NK-92 (cell line): ENCODE results near the gene RAPGEF2.

ENCODE experiments used
- DNase-seq: peaks from one replicate; lab custom pipeline; 2025; ENCODE audit not compliant: unreplicated experiment; lab: John Stamatoyannopoulos, UW

Gene RAPGEF2

DNA sequence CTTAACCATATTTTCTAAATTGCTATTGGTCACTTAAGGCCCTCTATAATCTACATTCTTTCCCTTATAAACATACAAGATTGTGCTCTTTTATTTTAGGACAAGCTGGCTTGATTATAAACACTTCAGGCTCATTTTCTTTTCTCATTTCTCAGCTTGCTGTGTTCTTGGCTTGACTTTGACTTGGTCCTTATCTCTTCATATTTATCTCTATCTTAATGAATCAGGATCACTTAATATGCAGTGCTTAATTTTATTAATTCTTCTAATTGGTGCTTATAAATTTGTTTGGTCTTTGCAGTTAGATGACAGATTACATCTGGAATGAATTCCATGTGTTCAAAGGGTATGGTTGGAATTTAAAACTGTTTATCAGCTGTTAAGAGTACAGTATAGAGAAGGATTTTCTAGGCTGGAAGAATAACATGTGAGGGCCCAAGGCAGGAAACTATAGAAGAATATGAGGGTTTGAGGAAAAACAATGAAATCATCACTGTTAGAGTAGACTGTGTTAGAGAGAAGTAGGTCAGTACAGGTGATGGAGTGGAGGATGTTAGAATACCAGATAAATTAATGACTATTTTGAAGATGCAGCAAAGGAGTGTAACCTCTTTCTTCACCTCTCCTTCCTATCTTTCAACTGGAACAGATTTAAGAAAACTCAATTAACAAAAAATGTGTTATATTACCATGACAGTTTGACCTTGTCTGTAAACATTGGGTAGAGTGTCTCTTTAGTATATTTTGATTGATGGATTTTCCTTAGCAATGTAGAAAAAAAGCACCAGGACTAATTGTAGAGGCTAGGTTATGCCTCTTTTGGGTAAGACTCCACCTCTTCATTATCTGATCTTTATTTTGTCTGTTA is 169.6 kb downstream of the RAPGEF2 start:
- DNase-seq: no peak

DNA sequence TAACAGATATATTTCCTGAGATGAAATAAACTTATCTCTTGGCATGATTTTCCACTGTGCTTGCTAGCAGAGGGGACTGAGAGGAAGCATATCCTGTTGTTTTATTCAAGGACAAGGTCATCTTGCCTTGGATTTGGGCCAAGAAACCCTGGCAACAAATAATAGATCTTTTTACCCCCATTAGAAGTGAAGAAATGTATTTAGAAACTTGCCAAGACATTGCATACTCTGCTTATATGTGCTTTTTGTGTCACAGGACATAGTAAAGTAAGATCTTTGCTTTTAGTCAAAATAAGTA is 170.2 kb downstream of the RAPGEF2 start:
- no peak for DNase-seq

DNA sequence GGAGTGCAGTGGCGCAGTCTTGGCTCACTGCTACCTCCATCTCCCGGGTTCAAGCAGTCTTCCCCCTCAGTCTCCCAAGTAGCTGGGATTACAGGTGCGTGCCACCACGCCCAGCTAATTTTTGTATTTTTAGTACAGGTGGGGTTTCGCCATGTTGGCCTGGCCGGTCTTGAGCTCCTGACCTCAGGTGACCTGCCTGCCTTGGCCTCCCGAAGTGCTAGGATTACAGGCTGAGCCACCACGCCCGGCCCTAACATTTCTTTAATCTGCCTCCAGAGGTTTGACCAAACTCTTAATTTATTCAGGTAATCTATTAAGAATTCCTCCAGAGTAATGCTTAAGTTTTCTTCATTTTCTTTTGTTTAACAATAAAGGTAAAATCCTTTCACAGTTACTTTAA is 171.0 kb downstream of the RAPGEF2 start:
- no peak for DNase-seq

DNA sequence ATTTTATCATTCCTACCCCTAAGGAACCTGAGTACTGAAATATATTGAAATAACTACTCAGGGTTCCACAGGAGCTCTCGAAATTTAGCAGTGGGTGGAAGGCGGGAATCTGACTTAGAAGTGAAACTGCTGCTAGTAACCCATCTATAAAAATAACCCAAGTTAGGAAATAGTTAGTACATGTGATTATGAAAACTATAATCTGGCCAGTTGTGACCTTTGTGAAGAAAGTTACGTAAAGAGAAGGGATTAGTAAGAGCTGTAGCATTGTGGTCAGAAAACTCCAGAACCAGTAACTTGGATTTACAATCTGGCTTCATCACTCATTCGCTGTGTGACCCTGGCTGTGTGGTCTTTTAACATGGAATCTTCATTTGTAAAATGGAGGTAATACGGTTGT is 175.5 kb downstream of the RAPGEF2 start:
- no peak for DNase-seq

DNA sequence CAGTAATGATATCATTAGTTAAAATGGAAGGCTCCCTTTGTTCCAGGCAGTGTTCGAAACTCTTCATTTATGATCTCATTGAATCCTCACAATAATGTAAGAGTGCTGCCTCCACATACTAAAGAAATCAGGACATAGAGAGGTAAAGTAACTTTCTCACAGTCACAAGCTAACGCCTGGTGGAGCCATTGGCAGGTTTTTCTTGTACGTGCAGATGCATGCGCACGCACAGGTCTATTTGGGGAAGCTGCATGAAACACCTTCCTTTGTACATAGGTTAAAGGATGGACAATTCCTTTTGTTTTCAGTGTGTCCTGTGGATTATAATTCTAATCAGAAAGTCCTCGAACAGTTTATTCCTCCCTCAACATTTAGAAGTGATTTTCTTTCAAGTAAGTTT is 176.2 kb downstream of the RAPGEF2 start:
- DNase-seq: no peak

DNA sequence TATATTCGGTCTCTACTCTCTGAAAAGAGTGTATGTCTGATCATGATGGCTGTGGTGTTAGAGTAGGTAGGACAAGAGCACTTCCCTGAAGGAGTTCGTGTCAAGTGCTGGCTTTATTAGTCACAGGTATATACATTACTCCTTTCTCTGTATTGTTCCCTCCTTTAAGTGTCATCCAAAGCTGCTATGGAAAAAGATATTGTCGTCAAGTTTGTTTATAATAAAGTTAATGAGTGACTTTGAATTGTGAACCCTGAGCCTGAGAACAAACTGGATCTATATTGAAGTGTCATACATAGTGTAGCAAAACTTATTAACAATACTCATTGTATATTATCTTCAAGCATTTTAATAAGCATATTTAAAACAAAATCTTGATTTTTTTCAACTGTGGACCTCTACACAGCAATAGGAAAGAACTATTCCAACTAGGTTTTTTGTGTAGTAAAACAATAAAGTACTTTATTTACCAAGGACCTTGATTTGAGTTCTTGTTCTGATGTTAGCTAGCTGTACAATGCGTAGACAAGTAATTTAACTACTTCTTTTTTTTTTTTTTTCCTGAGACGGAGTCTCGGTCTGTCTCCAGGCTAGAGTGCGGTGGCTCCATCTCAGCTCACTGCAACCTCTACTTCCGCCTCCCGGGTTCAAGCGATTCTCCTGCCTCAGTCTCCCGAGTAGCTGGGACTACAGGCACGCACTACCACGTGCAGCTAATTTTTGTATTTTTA is 177.7 kb downstream of the RAPGEF2 start:
- DNase-seq: no peak

DNA sequence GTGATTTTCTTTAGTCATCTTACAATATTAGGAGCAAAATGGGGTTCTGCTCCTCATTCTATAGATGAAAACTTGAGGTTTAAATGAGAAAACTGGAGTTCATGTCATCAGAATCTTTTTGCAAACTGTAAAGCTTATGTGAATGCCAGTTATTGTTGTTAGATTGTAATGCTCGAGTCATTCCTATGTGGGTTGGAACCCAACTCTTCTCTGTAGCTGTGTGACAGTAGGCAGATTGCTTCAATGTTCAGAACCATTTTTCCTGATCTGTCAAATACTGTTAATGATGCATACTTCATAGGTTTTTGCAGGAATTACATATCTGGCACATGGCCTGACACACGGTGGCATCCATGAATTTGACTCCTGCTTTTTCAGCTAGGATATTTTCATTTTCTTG is 178.9 kb downstream of the RAPGEF2 start:
- DNase-seq: no peak

DNA sequence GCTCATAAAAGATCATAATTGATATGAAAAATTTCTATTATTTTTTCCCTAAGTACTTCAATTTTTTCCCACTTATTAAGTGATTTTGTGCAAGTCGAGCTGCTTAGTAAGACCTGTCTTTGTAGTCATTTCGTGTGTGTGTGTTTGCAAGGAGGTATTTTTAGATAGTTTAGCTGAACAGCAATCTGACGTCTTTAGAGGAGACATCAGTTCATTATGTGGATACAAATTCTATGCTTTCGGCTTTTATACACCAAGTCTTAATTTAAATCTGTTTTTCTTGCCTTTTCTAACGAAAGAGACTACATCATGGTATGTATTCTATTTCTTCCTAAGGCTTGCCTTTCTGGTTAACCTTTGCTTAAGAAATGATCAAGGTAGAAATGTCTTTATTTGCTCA is 179.4 kb downstream of the RAPGEF2 start:
- no peak for DNase-seq

DNA sequence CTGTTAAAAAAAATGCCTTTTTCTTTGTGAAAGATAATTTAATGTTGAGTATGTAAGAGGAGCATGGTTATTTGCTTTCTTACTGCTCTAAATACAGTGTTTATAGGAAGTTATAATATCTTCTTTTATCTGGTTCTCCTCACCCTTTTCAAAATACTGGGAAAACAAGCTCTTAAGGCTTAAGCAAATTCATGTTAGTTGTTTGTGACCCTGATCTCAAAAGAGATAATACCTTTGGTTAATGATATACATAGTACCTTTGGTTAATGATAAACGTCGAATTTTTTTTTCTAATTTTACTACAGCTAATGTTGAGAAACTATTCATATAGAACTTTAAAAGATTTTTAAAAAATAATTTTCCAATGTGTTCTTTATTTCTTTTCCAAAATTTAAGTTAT is 180.1 kb downstream of the RAPGEF2 start:
- DNase-seq: no peak

DNA sequence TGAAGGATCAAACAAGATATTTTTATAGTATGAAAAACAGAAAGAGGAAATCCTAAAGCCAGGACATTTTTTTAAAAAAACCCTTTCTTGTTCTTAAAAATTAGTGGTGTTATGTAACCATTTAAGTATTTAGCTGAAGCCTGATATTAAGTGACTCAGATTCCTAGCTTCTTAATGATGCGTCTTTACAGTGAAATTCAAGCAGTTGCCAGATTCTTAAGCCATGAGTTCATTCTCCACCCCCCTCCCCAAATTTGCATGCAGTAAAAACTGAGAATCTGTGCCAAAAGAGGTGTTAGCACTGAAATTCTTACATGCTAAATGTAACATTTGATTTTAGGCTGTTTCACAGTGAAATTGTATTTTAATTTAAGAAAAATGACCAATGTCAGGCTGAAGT is 180.8 kb downstream of the RAPGEF2 start:
- no peak for DNase-seq

DNA sequence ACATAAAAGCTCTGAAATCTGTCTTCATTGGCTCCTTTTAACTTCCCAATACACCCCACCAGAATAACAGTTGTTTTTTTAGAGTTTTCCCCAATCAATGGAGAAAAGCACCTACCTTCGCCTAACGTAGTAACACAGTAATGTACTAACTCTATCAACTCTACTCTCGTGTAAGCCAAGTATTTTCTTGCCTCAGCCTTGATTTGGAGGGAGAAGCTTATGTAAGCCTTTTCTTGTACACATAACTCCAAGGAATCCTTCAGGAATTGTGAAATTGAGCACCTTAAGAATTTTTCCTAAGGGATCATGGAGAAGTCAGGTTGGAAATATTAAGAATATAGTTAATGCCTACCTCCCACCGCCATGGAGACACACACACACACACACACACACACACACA is 181.2 kb downstream of the RAPGEF2 start:
- DNase-seq: no peak

DNA sequence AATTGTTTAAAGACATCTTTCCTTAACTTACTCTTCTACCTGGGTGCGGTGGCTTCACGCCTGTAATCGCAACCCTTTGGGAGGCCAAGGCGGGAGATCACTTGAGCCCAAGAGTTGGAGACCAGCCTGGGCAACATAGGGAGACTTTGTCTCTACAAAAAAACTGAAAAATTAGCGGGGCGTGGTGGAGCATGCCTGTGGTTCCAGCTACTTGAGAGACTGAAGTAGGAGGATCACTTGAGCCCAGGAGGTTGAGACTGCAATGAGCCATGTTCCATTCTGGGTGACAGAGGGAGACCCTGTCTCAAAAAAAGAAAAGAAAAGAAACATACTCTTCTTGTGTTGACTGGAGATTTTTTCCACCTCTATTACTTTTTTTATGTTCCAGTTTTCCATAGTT is 181.9 kb downstream of the RAPGEF2 start:
- no peak for DNase-seq

DNA sequence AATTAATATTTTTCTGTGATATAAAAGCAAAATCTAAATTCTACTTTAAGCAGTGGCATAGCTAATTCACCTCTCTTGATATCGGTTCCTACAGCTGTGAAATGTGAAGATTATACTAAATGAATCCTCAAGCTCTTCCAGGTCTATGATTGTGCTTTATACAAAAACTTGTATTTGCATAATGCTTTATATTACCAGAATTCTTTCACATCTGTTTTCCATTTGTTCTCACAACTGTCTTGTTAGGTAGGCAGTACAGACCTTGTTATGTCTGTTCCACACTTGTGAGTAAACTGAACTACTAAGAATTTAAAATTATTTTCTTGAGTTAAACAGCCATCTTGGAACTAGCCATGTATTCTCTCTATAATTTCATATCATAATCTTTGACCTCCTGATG is 184.9 kb downstream of the RAPGEF2 start:
- no peak for DNase-seq

DNA sequence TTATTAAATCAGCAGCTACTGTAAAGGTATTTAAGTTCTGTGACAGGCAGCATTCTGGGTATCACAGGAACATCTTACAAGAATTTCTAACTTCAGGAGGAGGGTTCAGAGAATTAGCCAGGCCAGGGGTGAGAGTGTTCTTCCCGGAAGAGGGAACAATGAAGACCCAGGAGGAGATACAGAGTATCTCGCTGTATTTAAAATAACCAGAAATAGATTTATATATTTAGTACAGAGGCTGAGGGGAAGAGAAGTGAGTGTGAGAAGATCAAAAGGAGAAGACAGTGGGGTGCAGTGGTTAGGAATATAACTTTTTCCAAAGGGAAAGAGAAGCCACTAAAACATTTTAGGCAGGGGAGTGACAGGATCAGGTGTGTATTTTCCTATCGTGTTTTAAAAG is 186.8 kb downstream of the RAPGEF2 start:
- DNase-seq: no peak

DNA sequence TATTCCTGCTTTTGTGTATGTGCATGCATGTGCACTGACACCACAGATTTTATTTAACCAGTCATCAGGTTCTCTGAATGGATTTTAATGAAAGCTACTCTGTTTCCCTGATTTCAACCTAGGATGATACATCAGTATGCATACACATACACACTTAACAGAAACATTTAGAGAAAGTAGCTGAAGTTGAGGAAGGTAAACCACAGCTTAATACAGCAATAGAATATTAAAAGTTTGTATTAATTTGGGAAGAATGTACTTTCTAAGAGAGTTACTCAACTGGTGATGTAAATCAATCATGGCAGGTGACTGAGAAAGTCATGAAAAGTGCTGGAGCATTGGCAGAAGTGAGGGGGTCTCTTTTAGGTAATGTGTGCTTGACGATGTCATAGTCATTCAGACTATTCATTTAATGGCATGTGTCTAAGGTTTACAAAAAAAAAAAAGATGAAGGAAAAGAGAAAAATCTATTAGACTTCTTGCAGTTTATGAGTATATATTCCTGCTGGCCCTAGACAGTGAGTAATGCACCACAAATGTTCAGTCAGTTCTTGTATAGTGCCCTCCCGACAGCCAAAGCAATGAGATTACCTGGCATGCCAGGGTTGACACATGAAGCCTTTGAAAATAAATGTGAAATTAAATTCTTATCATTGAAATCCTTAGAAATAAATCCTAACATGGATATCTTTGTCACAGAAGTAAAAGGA is 187.6 kb downstream of the RAPGEF2 start:
- DNase-seq: no peak

DNA sequence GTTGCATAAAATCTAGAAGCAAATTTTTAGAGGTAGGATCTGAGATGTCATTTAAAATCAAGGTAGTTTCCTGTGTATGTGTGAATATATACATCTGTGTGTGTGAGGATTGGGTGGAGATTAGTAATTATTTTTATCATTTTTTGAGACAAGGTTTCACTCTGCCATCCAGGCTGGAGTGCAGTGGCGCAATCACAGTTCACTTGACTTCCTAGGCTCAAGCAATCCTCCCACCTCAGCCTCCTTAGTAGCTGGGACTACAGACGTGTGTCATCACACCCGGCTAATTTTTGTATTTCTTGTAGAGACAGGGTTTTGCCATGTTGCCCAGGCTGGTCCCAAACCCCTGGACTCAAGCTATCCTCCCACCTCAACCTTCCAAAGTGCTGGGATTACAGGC is 188.3 kb downstream of the RAPGEF2 start:
- DNase-seq: no peak

DNA sequence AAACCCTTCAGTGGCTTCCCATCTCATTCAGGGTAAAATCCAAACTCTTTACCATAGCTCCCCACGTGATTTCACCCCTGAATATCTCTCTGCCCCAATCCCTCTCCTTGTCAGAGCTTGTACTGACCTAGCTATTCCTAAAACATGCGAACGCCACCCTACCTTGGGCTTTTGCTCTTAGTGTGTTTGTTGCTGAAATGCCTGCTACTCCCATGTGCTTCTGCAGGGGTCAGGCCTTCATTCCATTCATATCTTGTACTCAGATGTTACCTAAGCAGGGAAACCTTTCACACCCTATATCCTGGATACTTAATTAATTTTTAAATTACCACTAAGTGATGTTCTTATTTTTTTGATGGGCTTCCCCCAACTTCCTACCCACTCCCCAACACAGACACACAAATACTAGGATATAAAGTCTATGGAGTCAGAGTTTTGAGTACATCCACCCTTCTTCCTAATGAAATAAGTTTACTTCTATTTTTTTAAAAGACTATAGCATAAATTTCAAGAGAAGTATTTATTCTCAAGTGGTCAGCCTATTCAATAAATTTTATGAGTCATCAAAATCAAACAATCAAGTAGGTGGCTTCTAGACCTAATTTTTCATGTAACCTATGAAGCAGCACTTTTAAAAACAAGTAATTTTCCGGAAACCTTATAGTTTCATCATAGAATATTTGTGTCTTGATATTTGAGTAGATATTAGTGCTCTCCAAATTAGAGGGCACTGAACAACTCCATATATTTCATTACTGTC is 189.4 kb downstream of the RAPGEF2 start:
- DNase-seq: no peak

DNA sequence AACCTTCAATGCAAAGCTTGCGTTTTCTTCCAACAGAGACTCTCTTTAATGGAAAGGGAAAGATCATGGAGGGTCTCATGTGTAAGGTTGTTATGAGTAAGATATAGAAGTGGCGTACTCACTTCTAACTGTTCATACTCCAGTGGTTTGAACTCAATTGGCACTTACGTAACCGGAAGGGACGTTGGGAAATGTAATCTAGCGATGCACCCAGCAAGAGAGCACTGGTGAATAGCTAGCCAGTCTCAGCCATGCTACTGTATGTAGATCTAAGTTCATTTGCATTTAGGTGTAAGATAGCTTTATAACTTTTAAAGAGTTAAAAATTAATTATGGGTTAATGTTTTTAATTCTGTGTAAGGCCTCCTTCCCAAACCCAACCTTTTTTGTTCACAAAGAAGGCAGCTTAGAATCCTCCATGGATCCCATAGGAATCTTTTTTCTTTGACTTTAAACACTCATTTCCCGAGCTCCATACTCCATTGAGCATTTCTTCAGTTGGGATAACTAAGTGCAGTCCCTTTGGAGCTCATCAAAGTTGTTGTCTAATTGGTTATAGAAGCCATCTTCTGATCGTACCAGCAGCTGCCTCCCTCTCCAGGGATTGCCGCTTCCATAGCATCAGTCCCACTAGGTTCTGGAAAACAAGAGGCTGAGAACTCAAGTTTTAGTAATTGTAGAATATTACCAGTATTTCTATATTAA is 191.1 kb downstream of the RAPGEF2 start:
- DNase-seq: no peak

DNA sequence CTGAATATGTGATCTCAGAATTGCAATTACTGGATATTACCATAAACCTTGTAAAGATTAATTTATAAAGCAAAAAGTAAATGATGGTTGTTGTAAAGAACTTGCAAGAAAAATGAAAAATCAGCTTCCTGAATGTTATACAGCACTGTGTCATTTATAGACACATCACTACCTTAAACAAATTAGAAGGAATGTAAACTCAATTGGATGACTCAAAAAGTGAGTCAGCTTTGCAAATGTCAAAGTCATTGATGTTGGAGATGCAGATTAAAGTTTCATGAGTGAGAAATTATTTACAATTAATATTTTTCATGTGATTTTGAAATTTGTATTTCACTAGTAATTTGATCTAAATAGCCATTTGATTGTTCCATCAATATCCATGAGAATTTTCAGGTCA is 193.2 kb downstream of the RAPGEF2 start:
- no peak for DNase-seq

DNA sequence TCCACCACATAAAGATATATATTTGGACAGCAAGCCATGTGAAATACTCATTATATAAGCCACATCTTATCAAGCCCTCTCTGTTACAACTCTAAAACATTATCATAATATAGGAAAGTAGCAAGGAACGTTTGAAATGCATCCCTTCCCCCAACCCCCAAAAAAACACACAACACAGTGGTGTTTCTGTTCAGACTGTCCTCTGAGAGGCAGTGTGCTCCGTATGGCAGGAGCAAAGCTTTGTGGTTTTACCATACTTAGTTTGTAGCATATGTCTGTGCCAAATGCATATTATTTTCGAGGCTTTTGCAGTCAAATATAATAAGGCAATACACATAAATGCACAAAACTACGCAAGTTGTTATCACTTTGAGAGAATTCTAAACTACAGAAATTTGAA is 194.2 kb downstream of the RAPGEF2 start:
- no peak for DNase-seq

DNA sequence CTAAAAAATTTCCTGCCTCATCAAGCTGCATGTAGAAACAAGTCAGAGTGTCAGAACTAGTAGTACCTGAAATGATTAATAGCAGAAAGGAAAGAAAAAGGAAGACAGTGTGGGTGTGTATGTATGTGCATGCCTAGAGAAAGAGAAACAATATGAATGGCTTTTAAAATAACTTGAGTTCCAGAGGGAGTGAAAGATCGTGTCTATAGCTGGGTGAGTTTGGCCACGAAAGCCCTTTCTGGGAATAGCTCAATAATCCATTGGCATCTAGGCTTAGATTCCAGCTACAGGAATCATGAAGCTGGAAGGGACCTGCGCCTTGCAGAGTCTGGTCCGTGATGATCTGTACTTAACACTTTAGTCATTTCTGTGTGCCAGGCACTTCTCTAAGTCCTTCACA is 195.6 kb downstream of the RAPGEF2 start:
- no peak for DNase-seq
